Measurements from ENCODE around the gene IGFL1.
"Not testable (repeated sequence)": the region's sequence is repeated elsewhere in the genome, so short reads cannot be mapped to it uniquely, and the experiment has no call there.

The IGFL1 gene

GRCh38 chr19:46202426-46202825 is 27.1 kb upstream of the IGFL1 start:
- no peak for DNase-seq (ENCODE audit: low read depth in 2 of 2)

GRCh38 chr19:46202872-46203860 is 26.4 kb upstream of the IGFL1 start:
- DNase-seq (ENCODE audit: low read depth in 2 of 2): no peak

DNA sequence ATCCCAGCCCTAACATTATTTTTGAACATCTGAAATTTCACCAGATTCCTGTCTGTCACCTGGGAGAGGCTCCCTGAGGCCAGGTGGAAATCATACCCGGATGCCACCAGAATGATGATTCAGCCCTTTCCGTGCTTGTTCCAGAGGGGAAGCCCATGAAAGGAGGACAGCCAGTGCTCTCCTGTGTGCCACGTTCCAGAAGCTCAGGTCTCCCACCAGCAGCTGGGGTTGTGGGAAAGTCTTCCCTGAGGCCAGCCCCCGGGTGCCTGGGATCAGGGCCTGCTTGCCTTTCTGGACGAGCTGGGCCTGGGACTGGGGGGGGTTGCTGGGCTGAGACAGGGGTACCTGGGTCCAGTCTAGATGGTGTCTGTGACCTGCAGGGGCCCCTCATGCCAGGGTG is 25.5 kb upstream of the IGFL1 start:
- no peak for DNase-seq (ENCODE audit: low read depth in 2 of 2)

- DNase-seq (ENCODE audit: low read depth in 2 of 2): no peak
These were observed 24.2 kb upstream of the IGFL1 start for GRCh38 chr19:46205183-46205984.

- DNase-seq (ENCODE audit: low read depth in 2 of 2): no peak
These were observed 23.4 kb upstream of the IGFL1 start for GRCh38 chr19:46206176-46206575.

- DNase-seq (ENCODE audit: low read depth in 2 of 2): no peak
These were observed 22.9 kb upstream of the IGFL1 start for GRCh38 chr19:46206682-46207081.

- not testable (repeated sequence) for DNase-seq (ENCODE audit: low read depth in 2 of 2)
These were observed 21.7 kb upstream of the IGFL1 start for GRCh38 chr19:46207858-46208257.

- DNase-seq (ENCODE audit: low read depth in 2 of 2): no peak
These were observed 20.5 kb upstream of the IGFL1 start for GRCh38 chr19:46209051-46209450.

DNA sequence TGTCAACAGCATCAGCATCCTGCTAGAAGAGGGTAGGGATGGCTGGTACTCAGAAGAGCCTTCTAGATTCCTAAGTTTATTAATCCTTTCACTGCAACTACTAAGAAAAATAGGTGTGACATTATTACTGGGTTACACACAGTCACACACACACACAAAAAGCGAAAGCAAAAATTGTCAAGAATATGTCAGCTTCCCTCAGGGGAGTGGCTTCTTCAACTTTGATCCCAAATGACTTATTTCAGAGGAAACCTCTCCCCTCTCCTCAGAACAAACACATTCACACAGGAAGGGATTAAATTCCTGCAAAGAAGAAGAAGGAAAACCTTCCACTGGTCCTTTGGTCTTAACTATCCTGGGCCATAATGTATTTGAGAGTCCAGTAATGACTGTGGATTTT is 20.1 kb upstream of the IGFL1 start:
- no peak for DNase-seq (ENCODE audit: low read depth in 2 of 2)

- DNase-seq (ENCODE audit: low read depth in 2 of 2): no peak
These were observed 18.9 kb upstream of the IGFL1 start for GRCh38 chr19:46210669-46211068.

GRCh38 chr19:46211201-46211881 is 18.2 kb upstream of the IGFL1 start:
- no peak for DNase-seq (ENCODE audit: low read depth in 2 of 2)

DNA sequence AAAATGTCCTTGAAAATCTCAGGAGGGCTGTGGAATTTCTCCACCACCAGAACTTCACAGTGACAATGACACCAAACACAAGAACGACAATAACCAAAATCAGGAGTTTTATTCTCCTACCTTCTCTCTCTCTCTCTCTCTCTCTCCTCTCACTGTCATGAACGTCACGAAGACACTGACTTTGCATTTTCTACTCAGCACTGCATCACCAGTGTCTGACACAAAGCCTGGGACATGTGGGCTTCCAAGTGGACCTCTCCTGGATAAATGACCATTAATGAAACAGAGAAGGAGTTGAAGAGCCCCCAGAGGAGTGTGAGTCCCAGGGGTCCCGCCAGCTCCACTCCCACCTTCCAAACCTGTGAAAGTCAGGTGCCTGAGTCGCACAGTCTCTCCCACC is 16.9 kb upstream of the IGFL1 start:
- DNase-seq (ENCODE audit: low read depth in 2 of 2): not testable (repeated sequence)

GRCh38 chr19:46213156-46213555 is 16.4 kb upstream of the IGFL1 start:
- no peak for DNase-seq (ENCODE audit: low read depth in 2 of 2)

DNA sequence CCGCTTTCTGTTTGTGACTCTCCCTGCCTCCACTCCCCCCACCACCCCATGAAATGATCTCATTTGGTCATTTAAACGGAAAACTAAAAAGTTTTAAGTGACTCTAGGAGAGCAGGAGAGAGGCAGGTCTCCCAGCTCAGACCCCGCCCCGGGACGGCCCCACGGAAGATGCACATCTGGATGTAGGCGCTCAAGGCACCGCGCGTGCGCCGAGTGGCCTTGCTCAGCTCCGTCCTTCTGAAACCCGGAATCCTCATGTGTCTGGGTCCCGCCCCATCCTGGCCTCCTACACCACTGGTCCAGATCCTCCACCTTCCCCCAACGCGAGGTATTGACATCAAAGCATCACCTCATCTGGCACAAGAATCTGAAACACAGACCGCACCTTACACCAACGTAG is 15.7 kb upstream of the IGFL1 start:
- no peak for DNase-seq (ENCODE audit: low read depth in 2 of 2)

DNA sequence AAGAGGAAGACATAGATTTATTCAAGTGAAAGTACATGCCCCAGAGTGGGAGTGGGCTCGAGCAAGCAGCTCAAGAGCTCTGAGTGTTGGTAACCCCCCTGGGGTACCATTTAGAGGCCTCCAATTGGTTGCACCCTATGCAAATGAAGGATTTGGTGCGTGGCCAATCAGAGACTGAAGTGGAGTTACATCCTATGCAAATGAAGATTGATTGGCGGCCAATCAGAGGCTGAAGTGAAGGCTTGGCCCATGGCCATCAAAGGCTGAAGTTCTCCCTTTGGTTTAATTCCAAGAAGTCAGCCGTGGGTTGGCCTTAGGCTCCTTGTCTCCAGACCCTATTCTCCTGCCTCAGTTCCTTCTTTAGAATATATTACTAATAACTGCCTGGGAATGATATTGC is 12.9 kb upstream of the IGFL1 start:
- no peak for DNase-seq (ENCODE audit: low read depth in 2 of 2)

- DNase-seq (ENCODE audit: low read depth in 2 of 2): no peak
These were observed 12.1 kb upstream of the IGFL1 start for GRCh38 chr19:46217476-46217875.

- DNase-seq (ENCODE audit: low read depth in 2 of 2): peak in 1 of 2 donors; percentile 4
These were observed 11.4 kb upstream of the IGFL1 start for GRCh38 chr19:46218160-46218559.

DNA sequence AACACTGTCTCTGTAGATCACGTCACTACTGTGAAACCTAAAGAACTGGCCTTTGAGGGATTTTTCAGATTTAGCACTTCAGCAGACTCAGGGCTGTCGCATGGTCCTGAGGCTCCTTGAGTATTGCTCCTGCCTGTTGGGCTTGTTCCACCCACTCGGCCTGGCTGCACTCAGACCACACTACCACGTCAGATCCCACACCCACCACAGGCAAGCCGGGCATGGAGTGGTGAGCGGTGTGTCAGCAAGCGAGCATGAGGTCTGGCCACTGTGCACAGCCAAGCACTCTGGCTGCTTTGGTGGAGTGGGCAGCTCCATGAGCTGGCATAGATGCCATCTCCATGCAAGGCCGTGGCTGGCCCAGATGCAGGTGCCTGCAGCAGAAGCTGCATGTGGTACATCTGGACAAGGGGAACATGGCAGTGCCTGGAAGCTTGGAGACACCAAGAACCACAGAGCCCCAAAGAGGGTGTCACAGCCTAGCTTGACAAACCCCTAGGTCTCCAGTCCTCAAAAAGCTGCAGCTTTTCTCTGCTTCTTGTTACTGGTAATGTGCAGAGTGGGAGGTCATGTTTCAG is 9.4 kb upstream of the IGFL1 start:
- no peak for DNase-seq (ENCODE audit: low read depth in 2 of 2)

- DNase-seq (ENCODE audit: low read depth in 2 of 2): no peak
These were observed 8.4 kb upstream of the IGFL1 start for GRCh38 chr19:46221152-46221551.

DNA sequence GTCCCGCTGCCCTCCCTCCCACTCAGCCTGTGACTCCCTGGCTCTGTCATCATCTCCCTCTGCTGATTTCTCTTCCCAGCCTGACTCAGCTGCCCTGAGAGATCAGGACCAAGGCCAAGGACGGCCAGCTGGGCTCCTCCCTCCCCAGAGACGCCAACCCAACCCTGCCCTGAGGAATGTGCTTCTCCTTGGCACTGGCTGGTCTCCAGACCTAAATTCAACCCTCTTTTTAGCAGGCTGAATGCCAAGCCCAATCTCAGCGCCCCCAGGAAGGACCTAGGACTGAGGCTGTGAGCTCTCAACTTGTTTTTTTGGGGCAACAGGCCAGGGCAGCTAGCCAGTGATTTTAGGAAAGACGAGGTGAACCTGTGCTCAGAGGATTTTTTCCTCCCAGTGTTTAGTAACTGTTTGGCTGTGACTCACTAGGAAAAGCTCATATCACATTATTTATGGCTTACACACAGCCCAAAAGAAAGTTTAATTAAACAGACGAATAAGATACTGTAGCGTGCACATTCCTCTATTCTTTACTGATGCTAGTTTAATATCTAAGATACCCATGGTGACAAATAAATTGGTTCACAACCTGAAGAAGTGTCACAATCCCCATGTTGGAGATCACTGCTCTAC is 7.4 kb upstream of the IGFL1 start:
- no peak for DNase-seq (ENCODE audit: low read depth in 2 of 2)

GRCh38 chr19:46223787-46224186 is 5.8 kb upstream of the IGFL1 start:
- not testable (repeated sequence) for DNase-seq (ENCODE audit: low read depth in 2 of 2)
